ENCODE measurements around the gene KCNIP4.

KCNIP4 gene

GRCh38 chr4:21835712-21836111 lies 112.9 kb downstream of the KCNIP4 start:
- DNase-seq = no peak

GRCh38 chr4:21830272-21830671 lies 118.3 kb downstream of the KCNIP4 start:
- no peak for DNase-seq

- no peak for DNase-seq
Observed at GRCh38 chr4:21827575-21827974, 121.0 kb downstream of the KCNIP4 start.

GRCh38 chr4:21826071-21826470 lies 122.5 kb downstream of the KCNIP4 start:
- DNase-seq = no peak

DNA sequence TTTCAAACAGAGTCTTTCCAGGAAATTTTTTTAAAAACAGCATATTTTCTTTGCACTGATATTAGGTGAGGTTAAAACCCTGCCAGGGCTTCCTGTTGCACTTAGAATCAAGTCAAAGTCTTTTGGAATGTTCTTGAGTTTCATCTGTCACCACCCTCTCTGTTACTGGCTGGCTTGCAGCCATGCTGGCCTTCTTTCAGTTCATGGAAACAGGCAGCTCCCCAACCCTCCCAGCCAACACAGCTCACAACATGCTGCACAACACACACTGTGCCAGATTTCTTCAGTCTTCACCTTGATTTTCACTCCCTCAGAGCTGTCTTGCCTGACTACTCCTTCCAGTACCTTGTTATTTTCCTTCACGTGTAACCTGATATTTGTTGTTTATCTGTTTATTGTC lies 129.5 kb downstream of the KCNIP4 start:
- DNase-seq = no peak

- no peak for DNase-seq
Observed at GRCh38 chr4:21815651-21816377, 132.8 kb downstream of the KCNIP4 start.

- DNase-seq = no peak
Observed at GRCh38 chr4:21811565-21811964, 137.0 kb downstream of the KCNIP4 start.

DNA sequence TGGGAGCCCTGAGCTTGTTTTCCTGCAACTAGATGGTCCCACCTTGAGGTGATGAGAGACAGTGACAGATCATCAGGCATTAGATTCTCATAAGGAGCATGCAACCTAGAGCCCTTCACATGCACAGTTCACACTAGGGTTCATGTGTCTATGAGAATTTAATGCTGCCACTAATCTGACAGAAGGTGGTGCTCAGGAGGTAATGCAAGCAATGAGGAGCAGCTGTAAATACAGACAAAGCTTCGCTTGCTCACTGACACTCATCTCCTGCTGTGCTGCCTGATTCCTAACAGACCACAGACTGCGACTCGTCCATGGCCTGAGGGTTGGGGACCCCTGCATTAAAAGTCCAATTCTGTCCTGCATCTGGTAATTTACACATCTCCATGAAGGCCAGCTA lies 141.6 kb downstream of the KCNIP4 start:
- no peak for DNase-seq

GRCh38 chr4:21802406-21802805 lies 146.2 kb downstream of the KCNIP4 start:
- DNase-seq = no peak

DNA sequence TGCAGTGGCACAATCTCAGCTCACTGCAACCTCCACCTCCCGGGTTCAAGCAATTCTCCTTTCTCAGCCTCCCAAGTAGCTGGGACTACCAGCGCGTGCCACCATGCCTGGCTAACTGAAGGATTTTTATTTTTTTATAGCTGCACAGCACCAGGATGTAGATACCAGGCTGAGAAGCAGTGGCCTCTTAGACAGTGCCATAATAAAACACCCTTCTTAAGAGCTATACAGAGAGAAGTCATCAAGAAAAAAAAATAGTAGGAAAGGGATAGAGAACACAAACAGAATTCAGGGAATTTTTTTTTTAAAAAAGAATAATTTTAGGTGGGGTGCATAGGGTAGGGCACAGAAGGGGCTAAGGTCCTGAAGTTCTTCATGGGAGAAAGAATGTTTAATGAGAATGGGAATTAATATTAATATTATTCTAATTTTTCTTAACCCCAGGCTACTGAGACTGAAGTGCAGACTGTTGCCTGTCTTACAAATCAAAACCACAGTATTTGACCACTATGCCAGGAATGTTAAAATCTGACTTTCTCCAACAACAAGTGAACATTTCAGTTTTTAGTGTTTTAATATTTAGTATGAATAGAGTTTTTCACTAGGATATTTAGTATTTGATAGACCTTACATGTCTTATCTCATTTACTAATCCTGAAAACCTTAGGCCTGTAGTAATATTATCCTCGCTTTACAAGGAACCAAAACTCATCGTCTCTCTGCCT lies 146.7 kb downstream of the KCNIP4 start:
- DNase-seq = no peak

GRCh38 chr4:21795091-21795490 lies 153.5 kb downstream of the KCNIP4 start:
- no peak for DNase-seq

DNA sequence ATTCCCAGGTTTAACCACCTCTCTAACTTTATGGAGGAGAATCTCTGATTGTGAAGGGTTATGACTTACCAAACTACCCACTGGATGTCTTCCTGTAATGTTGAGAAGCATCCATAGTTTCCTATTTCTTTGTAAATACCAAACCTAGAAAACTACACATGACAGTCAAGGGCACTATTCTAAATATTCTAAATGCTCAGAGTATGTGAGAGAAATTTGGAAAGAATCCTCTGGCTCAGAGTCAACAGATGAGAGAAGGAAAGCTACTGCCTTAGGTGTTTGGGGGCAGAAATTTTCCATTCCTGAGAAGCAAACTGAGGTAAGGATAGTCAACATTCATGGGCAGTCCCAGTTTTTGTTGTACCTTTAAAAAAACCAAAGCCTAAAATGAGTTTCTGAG lies 155.8 kb downstream of the KCNIP4 start:
- no peak for DNase-seq

GRCh38 chr4:21790438-21791029 lies 158.0 kb downstream of the KCNIP4 start:
- peak; percentile 8 for DNase-seq

GRCh38 chr4:21780148-21780547 lies 168.4 kb downstream of the KCNIP4 start:
- no peak for DNase-seq

GRCh38 chr4:21778702-21779101 lies 169.9 kb downstream of the KCNIP4 start:
- no peak for DNase-seq

DNA sequence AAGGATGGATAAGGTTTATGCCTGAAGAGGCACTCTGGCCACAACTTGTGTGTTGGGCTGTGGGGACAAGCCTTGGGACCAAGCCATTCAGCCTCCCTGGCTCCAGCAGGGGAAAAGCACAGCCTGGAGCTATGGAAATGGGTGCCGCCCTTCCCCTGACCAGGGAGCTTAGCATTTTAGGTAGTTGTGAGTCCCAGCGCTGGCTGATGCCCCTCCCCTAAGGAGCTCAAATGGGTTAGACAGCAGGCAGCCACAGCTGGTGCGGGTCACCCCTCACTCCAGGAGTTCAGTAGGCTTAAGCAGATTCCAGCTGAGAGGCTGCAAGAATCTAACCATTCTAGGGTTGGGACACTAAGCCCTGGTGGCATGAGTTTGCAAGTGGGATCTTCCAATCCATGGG lies 172.9 kb downstream of the KCNIP4 start:
- DNase-seq = no peak

DNA sequence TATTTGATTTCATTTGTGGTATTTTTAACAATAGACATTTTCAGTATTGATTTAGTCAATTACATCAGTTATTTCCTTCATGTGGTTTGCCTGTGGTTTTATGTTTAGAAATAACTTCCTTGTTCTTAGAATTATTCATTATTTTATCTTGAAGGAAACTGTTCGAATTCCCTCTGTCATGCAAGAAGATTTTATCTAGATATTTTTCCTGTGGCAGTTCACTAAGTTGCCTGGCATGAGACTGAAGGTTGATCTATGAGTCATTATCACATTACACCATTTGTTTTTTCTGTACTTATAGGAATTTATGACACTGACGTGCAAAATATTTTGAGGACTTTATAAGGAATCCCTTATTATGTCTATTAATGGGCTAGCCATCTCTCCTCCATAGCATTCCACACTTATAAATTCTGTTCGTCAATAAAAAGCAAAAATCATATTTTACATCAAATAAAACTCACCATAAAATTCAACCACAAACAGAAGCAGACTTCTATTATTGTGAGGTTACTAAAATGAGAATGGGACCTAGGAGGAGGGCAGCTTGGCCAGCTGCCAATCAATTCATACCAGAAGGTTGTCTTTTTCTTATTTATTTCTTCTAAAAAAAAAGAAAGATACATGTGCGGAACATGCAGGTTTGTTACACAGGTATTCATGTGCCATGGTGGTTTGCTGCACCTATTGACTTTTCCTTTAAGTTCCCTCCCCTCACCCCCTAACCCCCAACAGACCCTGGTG lies 179.0 kb downstream of the KCNIP4 start:
- no peak for DNase-seq

GRCh38 chr4:21768349-21769310 lies 179.9 kb downstream of the KCNIP4 start:
- peak; percentile 37 for DNase-seq

DNA sequence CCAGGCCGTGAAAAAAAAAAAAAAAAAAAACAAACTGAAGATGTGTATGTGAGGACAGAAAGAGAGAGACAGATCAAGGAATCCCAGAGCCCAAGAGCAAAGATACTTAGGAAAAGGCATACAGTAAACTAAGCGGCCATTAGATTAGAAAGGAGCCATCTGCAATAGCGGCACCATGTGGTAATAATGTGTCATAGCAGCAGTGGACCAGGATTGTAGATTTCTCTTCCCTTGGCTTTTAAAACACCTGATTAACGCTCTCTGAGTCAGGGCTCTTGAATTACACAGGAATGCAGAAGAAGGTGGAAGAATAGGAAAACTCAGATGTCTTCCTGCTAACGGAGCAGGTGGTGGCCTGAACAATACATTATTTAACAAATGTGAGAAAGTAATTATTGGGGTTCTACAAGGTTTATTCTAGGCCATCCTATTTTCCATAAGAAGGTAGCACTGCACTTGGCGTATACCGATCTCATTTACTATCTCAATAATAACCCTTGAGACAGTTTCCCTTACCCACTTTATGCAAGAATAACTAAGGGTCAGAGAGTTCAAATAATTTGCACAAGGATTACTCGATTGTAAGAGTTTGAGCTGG lies 182.7 kb downstream of the KCNIP4 start:
- peak; percentile 44 for DNase-seq

GRCh38 chr4:21763855-21764254 lies 184.7 kb downstream of the KCNIP4 start:
- no peak for DNase-seq

DNA sequence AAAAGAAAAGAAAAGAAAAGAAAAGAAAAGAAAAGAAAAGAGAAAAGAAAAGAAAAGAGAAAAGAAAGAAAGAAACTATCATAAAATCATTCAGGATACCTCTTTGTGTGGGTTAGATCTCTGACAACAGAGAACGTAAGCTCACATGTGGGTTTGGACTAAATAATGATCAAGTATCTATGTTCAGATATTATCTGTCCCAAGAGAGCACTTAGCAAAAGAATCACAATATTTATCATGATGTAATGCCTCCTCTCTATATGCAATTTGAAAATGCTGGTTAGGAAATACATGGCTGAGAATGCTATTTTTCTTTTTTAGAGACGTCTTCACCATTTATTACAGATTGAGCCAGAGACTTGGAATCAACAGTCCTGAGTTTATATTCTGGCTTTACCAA lies 191.3 kb downstream of the KCNIP4 start:
- DNase-seq = no peak
